ENCODE data around the gene CRABP1.
"Not testable (repeated sequence)": the region's sequence is repeated elsewhere in the genome, so short reads cannot be mapped to it uniquely, and the experiment has no call there.

Gene CRABP1

DNA sequence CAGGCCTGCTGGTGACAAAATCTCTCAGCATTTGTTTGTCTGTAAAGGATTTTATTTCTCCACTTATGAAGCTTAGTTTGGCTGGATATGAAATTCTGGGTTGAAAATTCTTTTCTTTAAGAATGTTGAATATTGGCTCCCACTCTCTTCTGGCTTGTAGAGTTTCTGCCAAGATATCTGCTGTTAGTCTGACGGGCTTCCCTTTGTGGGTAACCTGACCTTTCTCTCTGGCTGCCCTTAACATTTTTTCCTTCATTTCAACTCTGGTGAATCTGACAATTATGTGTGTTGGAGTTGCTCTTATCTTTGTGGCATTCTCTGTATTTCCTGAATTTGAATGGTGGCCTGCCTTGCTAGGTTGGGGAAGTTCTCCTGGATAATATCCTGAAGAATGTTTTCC is 40.0 kb downstream of the CRABP1 start:
- not testable (repeated sequence) for DNase-seq

DNA sequence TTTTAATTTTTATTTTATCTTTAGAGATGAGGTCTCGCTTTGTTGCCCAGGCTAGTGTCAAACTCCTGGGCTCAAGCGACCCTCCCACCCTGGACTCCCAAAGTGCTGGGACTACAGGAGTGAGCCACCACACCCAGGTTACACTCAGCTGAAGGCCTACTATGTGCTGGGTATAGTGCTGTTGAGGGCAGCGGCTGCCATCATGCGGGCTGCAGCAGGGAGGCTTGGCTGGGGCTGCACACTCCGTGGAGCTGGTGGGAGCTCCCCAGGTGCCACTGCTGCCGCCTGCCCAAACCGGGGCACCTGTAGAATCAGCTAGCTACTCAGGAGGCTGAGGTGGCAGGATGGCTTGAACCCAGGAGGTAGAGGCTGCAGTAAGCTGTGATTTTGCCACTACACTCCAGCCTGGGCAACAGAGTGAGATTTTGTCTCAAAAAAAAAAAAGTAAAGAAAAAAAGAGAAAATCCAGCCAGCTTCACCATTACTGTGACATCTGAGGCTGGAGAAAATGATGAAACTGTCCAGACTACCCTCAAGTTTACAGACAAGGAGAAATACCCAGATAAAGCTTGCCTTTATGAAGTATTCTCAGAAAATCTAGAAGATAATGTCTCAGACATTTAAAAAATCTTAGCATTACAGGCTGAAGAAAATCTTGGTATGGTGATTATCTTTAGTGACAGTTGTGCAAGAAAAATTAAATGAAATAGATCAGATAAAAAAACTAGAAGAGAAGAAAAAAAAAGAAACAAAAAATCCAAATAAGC is 42.1 kb downstream of the CRABP1 start:
- no peak for DNase-seq

- no peak for DNase-seq
Observed at GRCh38 chr15:78384651-78385050, 44.5 kb downstream of the CRABP1 start.

- no peak for DNase-seq
Observed at GRCh38 chr15:78387246-78388037, 47.3 kb downstream of the CRABP1 start.

GRCh38 chr15:78388865-78389264 is 48.7 kb downstream of the CRABP1 start:
- no peak for DNase-seq

DNA sequence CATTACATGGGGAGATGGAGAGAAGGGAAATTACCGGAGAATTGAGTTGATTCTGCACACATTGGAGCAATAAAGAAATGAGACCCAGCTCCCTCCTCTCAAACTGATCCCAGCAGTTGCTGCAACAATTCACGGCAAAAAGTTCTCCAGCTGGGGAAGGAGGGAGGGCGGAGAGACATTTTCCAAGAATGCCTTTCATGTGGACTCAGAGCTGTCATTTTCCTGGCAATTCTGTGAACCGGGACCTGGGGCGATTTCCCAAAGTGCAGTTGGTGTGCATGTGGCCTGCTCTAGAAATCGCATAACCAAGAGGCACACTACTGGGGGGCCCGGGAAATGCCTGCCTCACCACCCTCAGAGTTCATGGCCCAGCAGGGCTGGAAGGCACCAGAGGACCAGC is 49.2 kb downstream of the CRABP1 start:
- DNase-seq: no peak

DNA sequence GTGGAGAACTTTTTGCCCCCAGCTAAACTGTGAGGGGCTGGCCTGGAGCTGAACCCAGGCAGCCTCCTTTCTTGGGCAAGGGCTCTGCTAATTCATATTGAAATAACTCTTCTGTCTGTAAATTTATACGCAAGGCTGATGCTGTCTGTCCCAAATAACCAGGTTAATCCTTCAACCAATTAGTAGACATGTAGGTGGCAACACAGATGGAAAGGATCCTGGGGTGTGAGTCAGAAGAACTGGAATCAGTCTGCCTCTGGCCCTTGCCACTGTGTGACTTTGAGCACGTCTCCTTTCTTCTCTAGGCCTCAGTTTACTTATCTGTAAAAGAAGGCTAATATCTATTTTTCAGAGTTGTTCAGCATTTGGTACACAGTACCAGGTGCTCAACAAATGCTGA is 49.6 kb downstream of the CRABP1 start:
- DNase-seq: no peak

DNA sequence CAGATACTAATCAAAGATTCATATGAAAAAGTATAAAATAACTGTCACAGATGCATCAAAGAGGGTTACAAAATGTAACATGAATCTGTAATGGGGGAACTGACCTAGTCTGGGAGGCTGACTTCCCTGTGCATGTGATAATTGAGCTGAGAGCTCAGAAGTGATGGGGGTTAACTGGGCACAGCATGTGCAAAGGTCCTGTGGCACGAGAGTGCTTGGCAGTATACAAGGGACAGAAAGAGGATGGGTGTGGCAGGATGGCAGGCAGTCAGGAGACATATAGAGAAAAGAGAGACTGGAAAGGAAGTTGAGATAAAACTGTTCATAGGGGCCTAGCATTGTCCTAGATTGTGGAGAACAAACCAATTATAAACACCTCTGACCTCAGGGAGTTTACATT is 50.1 kb downstream of the CRABP1 start:
- DNase-seq: no peak

DNA sequence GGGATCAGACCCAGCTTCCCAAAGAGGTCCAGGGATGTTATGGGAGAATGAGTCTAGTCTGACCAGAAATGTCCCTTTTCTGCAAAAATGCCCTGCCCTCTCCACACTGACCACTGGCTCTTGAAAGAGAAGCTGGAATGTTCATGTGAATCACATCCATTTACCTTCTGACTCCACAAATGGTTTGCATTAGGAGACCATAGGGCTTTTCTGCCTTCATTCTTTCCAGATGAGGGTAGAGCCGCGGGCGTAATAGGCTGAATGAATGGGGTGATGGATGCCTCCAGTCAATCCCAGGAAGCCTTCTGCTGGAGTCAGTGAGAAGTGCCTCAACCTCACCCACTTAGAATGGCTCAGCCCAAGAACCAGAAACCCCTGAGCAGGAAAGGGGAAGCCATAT is 50.7 kb downstream of the CRABP1 start:
- DNase-seq: no peak

GRCh38 chr15:78391781-78392180 is 51.6 kb downstream of the CRABP1 start:
- DNase-seq: no peak

- DNase-seq: no peak
Observed at GRCh38 chr15:78392430-78392829, 52.3 kb downstream of the CRABP1 start.

DNA sequence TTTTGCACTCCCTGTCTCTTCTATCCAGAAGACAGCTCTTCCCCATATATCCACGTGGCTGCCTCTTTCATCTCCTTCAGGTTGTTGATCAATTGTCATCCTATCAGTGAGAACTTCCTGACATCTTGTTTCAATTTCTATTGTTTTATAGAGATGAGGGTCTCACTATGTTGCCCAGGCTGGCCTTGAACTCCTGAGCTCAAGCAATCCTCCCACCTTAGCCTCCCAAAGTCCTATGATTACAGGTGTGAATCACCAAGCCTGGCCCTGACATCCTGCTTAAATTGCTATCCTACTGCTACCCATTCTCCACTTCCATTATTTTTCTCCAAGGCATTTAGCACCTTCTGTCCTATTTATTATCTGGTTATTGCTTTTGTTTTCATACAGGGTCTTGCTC is 53.0 kb downstream of the CRABP1 start:
- no peak for DNase-seq

DNA sequence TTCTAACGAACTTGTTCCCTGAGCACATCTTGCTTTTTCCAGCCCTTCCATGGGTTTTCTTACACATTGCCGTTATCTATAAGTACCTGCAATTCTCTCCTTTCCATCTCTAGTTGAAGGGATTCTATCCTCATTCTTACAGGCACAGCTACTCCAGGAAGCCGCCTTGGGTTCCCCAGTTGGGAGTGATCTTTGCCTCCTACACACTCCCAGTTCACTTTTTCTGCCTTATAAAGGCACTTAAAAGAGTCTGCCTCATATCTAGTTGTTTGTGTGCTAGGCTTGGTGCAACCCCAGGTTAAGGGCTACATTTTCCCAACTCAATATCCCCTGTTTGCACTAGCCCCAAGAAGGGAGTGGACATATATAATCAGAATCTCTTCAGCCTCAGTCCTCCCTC is 53.9 kb downstream of the CRABP1 start:
- no peak for DNase-seq

GRCh38 chr15:78394981-78395616 is 54.9 kb downstream of the CRABP1 start:
- DNase-seq: no peak

GRCh38 chr15:78396186-78396814 is 56.1 kb downstream of the CRABP1 start:
- no peak for DNase-seq

DNA sequence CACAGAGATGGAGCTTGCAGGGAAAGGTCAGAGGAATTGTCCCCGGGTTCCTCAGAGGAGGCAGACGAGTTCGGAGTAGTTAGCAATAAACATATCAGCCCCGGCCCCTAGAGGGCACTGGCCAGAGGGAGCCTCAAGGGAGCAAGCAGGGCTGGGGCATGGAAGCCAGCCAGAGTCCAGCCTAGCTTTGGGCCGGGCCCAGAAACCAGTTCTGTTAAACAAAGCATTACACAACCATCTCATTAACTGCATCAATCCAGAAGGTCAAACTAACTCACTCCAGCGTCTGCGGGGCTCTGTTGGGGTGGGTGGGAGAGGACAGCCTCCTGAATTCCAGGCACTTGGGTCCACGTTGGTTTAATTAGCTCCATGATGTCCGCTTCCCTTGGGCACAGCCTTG is 56.8 kb downstream of the CRABP1 start:
- no peak for DNase-seq

DNA sequence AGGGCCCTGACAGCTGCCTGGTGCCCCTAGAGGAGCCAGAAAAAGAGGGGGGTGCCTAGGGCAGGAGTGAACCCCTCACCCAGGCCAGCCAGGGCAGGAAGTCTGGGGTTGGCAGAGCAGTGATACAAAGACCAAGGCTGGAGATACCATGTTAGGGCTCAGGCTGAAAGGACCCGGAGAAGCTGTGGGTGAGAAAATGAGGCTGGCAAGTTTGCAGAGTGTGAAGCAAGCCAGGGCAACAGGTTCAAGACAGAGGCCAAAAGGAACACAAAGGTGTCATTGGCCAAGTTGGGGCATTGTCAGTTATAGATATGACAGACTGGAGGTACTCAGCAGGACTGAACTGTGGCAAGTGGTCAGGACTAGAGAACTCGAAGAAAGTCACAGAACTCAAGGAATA is 57.2 kb downstream of the CRABP1 start:
- DNase-seq: no peak
